Measurements from ENCODE around the gene DPYSL4. TPM values are rescaled to one million over a fixed set of nuclear protein-coding genes. Genes with fewer than 3 reads are reported as not detected.

DPYSL4 gene
- total RNA-seq, 4 donors from 2014 or later = 1.5 to 5.0 TPM; not detected in 2

DNA sequence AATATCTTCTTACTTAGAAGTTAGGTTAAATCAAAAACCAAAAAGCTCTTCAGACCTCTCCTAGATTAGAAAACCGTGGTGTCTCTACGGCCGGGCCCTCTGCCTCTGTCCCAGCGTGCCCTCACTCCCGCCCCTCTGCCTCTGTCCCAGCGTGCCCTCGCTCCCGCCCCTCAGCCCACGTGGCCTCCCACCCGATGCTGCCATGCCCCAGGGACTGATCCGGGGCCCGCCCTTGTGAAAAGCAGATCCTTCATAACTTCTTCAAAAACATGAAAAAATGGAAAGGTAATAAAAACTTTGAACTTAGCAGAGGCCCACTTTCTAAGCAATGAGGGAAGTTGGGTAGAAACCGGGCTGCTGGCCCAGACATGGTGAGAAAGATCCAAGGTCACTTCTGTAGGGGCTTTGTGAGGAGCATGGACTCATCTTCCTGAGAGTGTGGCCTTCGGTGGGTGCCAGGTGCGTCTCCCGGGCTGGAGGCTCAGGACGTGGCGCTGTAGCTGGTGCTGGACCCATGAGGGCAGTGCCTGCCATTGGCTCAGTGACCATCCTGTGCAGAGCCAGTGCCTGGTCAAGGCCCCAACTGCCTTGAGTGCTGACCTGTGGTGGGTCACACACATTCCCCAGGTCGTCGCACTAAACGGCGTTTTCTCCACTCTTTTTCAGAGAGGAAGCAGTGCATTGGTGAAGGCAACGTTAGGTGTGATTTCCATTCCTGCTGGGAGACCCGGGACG, 4.9 kb upstream of the DPYSL4 start:
- Histone ChIP-seq H3K27me3 (peaks cover 0 to 3% of the 10 kb centered on the region in 2 donors), H3K27ac (no peak overlapping the region), H3K4me1 (peaks cover 0 to 16% of the 10 kb centered on the region in 2 donors), H3K9me3 (no peaks in the 10 kb centered on the region), H3K36me3 (no peaks in the 10 kb centered on the region), H3K4me3 (no peak overlapping the region)
- intact Hi-C loops (cut with DNase I; ENCODE audit: low total_unique reads) = no loop called here
- no peak for DNase-seq
- TF ChIP-seq POLR2A (IDR thresholded peaks at IDR 0.05) = no peak
- TF ChIP-seq, protein P1, sequence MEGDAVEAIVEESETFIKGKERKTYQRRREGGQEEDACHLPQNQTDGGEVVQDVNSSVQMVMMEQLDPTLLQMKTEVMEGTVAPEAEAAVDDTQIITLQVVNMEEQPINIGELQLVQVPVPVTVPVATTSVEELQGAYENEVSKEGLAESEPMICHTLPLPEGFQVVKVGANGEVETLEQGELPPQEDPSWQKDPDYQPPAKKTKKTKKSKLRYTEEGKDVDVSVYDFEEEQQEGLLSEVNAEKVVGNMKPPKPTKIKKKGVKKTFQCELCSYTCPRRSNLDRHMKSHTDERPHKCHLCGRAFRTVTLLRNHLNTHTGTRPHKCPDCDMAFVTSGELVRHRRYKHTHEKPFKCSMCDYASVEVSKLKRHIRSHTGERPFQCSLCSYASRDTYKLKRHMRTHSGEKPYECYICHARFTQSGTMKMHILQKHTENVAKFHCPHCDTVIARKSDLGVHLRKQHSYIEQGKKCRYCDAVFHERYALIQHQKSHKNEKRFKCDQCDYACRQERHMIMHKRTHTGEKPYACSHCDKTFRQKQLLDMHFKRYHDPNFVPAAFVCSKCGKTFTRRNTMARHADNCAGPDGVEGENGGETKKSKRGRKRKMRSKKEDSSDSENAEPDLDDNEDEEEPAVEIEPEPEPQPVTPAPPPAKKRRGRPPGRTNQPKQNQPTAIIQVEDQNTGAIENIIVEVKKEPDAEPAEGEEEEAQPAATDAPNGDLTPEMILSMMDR (IDR thresholded peaks at IDR 0.05) = no peak

DNA sequence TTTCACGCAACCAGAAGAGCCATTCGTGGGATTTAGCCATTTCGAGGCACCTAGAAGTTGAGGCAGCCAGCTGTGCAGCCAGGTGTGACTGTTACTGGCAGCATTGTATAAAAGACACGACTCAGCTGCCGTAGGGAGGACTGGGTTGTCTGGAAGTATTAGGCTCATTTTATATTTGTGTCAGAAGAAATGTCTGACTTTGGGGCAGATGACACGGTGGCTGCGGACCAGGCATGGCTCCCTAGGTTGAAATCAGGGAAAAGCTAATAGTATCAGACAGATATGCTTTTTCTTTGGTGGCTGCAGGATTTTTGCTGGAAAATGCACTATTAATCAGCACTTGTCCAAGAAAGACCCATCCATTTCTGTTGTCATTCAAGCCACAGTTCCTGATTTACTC, 4.2 kb upstream of the DPYSL4 start:
- H3K9me3 ChIP-seq = no peaks in the 10 kb centered on the region
- no peaks in the 10 kb centered on the region for H3K36me3 ChIP-seq
- intact Hi-C loops (cut with DNase I; ENCODE audit: low total_unique reads) = no loop called here
- DNase-seq = no peak
- H3K27me3 ChIP-seq = peaks cover 0 to 5% of the 10 kb centered on the region in 2 donors
- no peak overlapping the region for H3K27ac ChIP-seq
- H3K4me1 ChIP-seq = peaks cover 0 to 22% of the 10 kb centered on the region in 2 donors
- no peak overlapping the region for H3K4me3 ChIP-seq
- no peak for TF ChIP-seq POLR2A (IDR thresholded peaks at IDR 0.05)
- TF ChIP-seq, protein P1 (IDR thresholded peaks at IDR 0.05) = no peak

DNA sequence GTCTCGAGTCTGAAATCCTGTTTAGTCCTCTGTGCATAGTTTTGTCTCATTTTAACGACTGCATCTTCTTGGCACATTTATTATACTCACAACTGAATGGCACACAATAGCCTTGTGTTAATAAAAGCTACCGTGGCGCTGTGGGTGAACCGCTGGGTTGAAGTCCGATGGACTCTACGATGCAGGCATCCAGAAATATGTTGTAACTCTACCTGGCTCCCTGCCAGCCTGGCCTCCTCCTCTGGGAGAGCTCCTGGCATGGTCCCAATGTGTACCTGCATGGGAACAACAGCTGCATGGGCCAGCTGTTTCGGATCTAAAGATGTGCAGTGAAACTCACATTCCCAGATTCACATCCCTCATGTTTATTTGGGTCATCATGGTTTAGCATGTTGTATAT, 3.7 kb upstream of the DPYSL4 start:
- intact Hi-C loops (cut with DNase I; ENCODE audit: low total_unique reads) = no loop called here
- Histone ChIP-seq H3K27ac (no peak overlapping the region), H3K36me3 (no peaks in the 10 kb centered on the region), H3K4me1 (peaks cover 0 to 27% of the 10 kb centered on the region in 2 donors), H3K9me3 (no peaks in the 10 kb centered on the region), H3K27me3 (peaks cover 4 to 10% of the 10 kb centered on the region in 2 donors), H3K4me3 (no peak overlapping the region)
- TF ChIP-seq POLR2A (IDR thresholded peaks at IDR 0.05) = no peak
- TF ChIP-seq, protein P1 (IDR thresholded peaks at IDR 0.05) = no peak
- DNase-seq = no peak

DNA sequence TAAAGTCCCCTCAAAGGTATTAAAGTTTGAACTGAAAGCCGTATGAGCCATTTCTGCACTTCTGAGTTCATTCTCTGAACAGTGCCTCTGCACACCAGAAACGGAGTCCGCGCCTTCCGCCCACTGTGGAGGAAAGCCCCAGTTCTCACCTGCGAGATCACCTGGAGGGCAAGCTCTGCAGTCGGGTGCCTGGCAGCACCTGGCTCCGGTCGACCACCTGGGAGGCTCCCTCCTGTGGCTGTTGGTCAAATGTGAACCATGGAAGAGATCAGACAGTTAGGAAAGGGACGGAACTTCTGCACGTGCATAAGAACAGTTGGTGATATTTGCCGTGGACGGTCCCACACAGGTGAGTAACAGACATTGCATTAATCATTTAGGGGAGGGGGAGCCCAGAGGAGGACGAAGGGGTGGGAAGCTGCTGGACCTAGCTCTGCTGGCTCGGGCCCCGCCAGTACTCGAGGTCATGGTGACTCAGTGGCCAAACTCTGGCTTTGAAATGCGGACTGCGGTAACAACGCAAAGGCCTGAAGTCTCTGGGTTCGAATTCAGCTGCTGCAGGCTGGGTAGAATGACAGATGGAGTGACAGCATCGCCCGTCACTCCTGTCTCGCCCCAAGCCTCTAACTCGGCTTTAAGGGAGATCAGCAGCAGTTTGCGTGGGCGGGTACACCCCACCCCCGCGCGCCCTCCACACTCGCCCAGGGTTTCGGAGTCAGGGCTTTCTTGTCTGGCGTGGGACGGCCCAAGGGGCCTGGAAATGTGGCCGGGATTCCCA, 1.7 kb upstream of the DPYSL4 start:
- H3K4me1 ChIP-seq = peaks cover 0 to 27% of the 10 kb centered on the region in 2 donors
- no peak for DNase-seq
- H3K27ac ChIP-seq = no peak overlapping the region
- H3K4me3 ChIP-seq = no peak overlapping the region
- intact Hi-C loops (cut with DNase I; ENCODE audit: low total_unique reads) = no loop called here
- TF ChIP-seq, protein P1 (IDR thresholded peaks at IDR 0.05) = no peak
- TF ChIP-seq POLR2A (IDR thresholded peaks at IDR 0.05) = no peak
- H3K9me3 ChIP-seq = no peaks in the 10 kb centered on the region
- H3K36me3 ChIP-seq = no peaks in the 10 kb centered on the region
- peaks cover 7 to 16% of the 10 kb centered on the region in 2 donors for H3K27me3 ChIP-seq
